Bronchial epithelial cell (primary cell): ENCODE results near the gene MMAB. TPM values are rescaled to one million over a fixed set of nuclear protein-coding genes. Genes with fewer than 3 reads are reported as not detected.

Source experiments
- DNase-seq: peaks from one replicate; pipeline ENCODE4 v3.0.0-alpha.2; 2010; ENCODE audit warnings: low read depth
- FAIRE-seq: peaks from 2 replicates; lab custom pipeline; 2011; peaks lifted over from hg19 to GRCh38; lab: Jason Lieb, UNC
- H3K27me3 ChIP-seq: 2 replicates; pipeline ENCODE4 v1.5.1; 2011; ENCODE audit warnings: low read length; ENCODE audit not compliant: control insufficient read depth, insufficient read depth
- H3K36me3 ChIP-seq: 2 replicates; pipeline ENCODE4 v1.5.1; 2011; ENCODE audit warnings: low read length; ENCODE audit not compliant: control insufficient read depth, insufficient read depth
- H3K4me3 ChIP-seq: 2 replicates; pipeline ENCODE4 v1.5.1; 2011; ENCODE audit warnings: mild to moderate bottlenecking, low read depth, low read length, control low read depth
- total RNA-seq: library from RNA; depleted of rRNA; stranded (reverse); fragments of >200 nt; gene quantifications from 2 replicates; pipeline ENCODE4 v1.2.1, GENCODE V29; 2014
- TF ChIP-seq, protein P1 (sequence below): IDR thresholded peaks from 2 replicates; pipeline ENCODE4 v1.5.1; 2011; ENCODE audit warnings: mild to moderate bottlenecking, moderate library complexity, low read length, control low read depth, inconsistent platforms; ENCODE audit not compliant: insufficient read depth, severe bottlenecking

The MMAB gene
- total RNA-seq, 1 donor from 2014 or later: 36.9 TPM

DNA sequence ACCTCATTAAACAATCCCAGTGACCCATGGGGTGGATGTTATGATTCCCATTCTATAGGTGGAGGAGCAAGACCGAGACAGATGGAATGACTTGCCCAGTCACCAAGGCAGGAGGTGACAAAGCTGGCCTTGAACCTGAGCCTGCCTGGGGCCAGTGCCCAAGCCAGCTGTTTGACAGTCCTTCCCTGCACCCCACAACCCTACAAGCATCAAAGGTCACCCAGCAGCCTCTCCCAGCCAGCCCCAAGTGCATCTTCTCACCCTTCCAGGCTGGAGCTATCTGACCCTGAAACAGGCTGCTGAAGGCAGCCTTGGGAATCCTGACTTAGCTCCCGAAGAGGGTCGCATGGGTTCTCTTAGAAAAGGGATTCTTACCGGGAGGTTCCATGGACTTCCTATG lies 20.3 kb downstream of the MMAB start:
- Histone ChIP-seq H3K27me3 (peaks cover 10% of the 10 kb centered on the region), H3K36me3 (no peaks in the 10 kb centered on the region), H3K4me3 (no peak overlapping the region)
- FAIRE-seq (no peak), DNase-seq (no peak)
- TF ChIP-seq, protein P1, sequence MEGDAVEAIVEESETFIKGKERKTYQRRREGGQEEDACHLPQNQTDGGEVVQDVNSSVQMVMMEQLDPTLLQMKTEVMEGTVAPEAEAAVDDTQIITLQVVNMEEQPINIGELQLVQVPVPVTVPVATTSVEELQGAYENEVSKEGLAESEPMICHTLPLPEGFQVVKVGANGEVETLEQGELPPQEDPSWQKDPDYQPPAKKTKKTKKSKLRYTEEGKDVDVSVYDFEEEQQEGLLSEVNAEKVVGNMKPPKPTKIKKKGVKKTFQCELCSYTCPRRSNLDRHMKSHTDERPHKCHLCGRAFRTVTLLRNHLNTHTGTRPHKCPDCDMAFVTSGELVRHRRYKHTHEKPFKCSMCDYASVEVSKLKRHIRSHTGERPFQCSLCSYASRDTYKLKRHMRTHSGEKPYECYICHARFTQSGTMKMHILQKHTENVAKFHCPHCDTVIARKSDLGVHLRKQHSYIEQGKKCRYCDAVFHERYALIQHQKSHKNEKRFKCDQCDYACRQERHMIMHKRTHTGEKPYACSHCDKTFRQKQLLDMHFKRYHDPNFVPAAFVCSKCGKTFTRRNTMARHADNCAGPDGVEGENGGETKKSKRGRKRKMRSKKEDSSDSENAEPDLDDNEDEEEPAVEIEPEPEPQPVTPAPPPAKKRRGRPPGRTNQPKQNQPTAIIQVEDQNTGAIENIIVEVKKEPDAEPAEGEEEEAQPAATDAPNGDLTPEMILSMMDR: no peak

DNA sequence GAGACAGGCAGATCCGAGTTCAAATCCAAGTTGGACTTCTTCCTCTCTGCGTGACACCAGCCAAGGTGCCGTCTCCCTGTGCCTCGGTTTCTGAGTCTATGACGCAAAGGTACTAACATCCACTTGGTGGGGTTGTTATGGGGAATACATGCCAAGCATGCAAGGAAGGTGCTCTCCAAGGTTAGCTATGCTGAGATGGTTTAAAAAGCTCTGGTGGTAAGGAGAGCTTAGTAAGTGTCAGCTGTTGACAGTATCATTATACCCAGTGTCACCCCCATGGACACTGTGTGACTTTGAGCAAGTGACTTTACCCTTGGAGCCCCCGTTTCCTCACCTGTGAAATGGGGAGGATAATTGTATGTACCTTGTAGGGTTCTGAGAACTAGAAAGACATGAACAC lies 22.2 kb downstream of the MMAB start:
- TF ChIP-seq, protein P1: no peak
- DNase-seq (no peak), FAIRE-seq (no peak)
- Histone ChIP-seq H3K27me3 (peaks cover 10% of the 10 kb centered on the region), H3K36me3 (no peaks in the 10 kb centered on the region), H3K4me3 (no peak overlapping the region)

DNA sequence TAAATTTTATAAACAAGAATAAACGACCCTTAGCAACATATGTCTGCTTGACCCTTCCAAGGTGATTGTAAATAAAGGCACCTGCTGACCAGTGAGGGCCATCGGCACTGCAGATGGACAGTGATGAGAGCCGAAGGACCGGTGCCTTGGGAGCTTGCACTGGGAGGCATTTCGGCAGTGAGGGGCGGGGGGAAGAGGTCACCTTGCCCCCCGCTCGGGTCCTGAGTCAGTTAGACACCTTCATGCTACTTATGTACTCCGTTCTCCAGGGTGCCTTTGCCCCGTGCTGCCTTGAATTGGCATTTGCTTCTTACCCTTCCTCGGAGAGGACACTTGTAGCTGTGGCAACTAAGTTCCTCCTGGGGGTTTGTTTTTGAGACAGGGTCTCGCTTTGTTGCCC lies 23.0 kb downstream of the MMAB start:
- TF ChIP-seq, protein P1: no peak
- no peaks in the 10 kb centered on the region for H3K36me3 ChIP-seq
- DNase-seq (no peak), FAIRE-seq (no peak)
- peaks cover 10% of the 10 kb centered on the region for H3K27me3 ChIP-seq
- no peak overlapping the region for H3K4me3 ChIP-seq

DNA sequence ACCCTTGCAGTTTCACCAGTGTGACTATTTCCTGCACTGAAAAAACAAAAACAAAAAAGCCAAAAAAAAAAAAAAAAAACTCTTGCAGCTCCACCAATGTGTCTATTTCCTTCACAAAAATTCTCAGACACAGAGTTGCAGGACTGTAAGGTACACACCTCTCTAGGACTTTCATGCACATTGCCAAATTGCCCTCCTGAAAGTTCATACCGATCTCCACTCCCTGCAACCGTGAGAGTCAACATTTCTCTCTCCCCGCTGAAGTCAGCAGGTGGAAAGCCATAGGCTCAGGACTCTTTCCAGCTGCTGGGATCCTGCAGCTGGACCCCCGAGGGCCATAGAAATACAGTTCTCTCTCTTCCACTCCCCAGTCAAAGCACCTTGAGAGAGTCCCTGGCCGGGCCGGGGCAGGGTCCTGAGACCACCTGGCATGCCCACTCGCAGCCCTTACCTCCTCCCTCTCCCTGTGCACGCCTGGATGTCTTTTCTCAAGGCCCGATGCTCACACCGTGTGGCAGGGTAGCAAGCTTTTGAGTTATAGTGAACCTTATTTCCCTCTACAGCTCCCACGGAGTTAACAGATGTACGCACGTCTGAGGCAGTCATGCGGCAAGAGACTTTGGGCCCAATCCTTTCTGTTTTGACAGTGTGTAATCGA lies 23.6 kb downstream of the MMAB start:
- FAIRE-seq: no peak
- Histone ChIP-seq H3K4me3 (no peak overlapping the region), H3K36me3 (no peaks in the 10 kb centered on the region), H3K27me3 (peaks cover 9% of the 10 kb centered on the region)
- DNase-seq: no peak
- TF ChIP-seq, protein P1: no peak

DNA sequence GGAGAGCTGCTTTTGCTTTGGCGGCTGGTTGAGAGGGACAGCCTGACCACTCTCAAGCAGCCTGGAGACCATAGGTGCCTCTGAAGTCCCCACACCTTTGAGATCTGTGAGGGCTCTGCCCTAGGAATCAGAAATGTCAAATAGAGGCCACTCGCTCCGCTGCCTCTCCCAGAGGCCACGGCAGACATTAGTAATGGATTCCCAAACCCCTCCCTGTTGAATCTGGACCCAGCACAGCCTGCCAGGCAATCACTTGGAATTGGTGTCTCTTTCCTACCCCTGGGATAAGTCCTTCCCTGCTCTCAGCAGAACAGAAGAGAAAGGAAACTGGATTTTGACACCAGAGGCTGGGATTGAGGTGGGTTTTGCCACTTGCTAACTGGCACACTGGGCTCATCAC lies 25.0 kb downstream of the MMAB start:
- TF ChIP-seq, protein P1: no peak
- H3K27me3 ChIP-seq: no peaks in the 10 kb centered on the region

DNA sequence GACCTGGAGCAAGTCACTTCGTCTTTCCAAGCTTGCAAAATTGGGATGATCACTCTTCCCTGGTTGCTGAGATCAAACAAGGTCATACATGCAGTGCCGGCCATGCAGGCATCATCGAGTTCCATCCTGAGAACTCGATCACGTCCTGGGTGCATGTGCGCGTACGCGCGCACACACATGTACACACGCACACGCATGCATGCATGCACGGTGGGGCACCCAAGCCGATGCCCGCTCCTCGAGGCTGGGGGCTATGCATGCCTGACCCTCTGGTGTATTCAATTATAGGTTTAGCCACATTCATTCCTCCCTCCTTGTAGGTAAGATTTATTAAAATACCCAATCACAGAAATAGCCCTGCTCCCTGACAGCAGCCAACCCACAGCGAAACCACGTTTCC lies 26.0 kb downstream of the MMAB start:
- FAIRE-seq: peak; percentile 95
- H3K36me3 ChIP-seq: no peaks in the 10 kb centered on the region

More for the DNA sequence above, 25.0 kb downstream of the MMAB start:
- H3K36me3 ChIP-seq: no peaks in the 10 kb centered on the region
- DNase-seq: no peak
- no peak for FAIRE-seq
- H3K4me3 ChIP-seq: no peak overlapping the region

More for the DNA sequence above, 26.0 kb downstream of the MMAB start:
- DNase-seq: no peak
- Histone ChIP-seq H3K4me3 (no peak overlapping the region), H3K27me3 (no peaks in the 10 kb centered on the region)
- TF ChIP-seq, protein P1: no peak
